Mucosa of descending colon (tissue), 3 donors: ENCODE data around the gene FBN2. TPM values are rescaled to one million over a fixed set of nuclear protein-coding genes. Genes with fewer than 3 reads are reported as not detected.
A peak's percentile ranks its signal among the peaks of the same experiment; 100 is the strongest.

Source experiments
- ATAC-seq: fragments of 200-7000 bp; cut with Tn5 transposase; one replicate; pipeline ENCODE4 v1.9.1; 2020; ENCODE audit warnings: mild to moderate bottlenecking, moderate library complexity
- DNase-seq, 3 donors: peaks; one replicate each; pipeline ENCODE4 v3.0.0-alpha.2; 2020
- H3K36me3 ChIP-seq: fragments of 200-600 bp; one replicate; pipeline ENCODE4 v1.8.0; 2021; ENCODE audit warnings: low read depth, mild to moderate bottlenecking
- H3K4me1 ChIP-seq: fragments of 200-600 bp; one replicate; pipeline ENCODE4 v1.8.0; 2021; ENCODE audit warnings: low read depth, mild to moderate bottlenecking
- H3K4me3 ChIP-seq: fragments of 200-600 bp; one replicate; pipeline ENCODE4 v1.8.0; 2021; ENCODE audit warnings: mild to moderate bottlenecking
- H3K9me3 ChIP-seq: fragments of 200-600 bp; one replicate; pipeline ENCODE4 v1.8.0; 2021; ENCODE audit warnings: mild to moderate bottlenecking
- intact Hi-C, 2 donors: fragments of 100-400 bp; cut with DNase I in 1 of 2; cut with micrococcal nuclease in 1 of 2; formaldehyde crosslinking; loops; one replicate each; pipeline versions ENCODE4 v1.11.0 to v1.11.1; 2022; cut with DNase I, micrococcal nuclease
- total RNA-seq, 3 donors: library from RNA; stranded (reverse); fragmentation: NEBNext Ultra II Directional in 2 of 3; extraction: Animal tissue kit (Norgen Biotek cat#: 25700) in 2 of 3; gene quantifications; one replicate each; pipeline versions ENCODE4 v1.2.1 to v1.2.4, GENCODE V29; 2021 to 2023
- TF ChIP-seq, protein P1 (sequence below): fragments of 200-600 bp; IDR thresholded peaks from one replicate; pipeline ENCODE4 v1.8.0; 2022; ENCODE audit warnings: antibody characterized with exemption, mild to moderate bottlenecking
- donor health status: DM: no; HTN: no; CAD: no; lungs with moderate emphysema.
- donor health status: DM: no; HTN: no; CAD: no.
- donor health status: DM: no; HTN: yes; CAD: no.

The FBN2 gene
- total RNA-seq, 3 donors from 2014 or later: 1.0 to 5.8 (median 1.6) TPM

DNA sequence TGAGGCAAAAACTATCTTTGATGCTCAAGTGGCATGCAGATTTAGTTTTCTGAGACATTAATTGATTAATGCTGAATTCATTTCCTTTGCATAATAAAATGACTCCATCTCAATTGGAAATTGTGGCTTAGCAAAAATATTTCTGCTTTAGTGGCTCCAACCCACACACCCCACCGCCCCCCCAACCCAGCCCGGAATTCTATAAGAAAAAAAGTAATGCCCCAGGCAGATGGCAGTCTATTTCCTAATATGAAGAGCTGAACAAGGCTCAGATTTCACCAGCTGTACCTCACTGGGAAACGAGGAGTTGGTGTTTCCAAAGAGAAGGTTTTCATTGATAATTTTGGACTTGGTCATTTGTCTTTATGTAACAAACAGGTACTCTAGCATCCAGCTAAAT is 182.1 kb downstream of the FBN2 start:
- ATAC-seq: no peak
- no peaks in the 10 kb centered on the region for H3K36me3 ChIP-seq
- TF ChIP-seq, protein P1, sequence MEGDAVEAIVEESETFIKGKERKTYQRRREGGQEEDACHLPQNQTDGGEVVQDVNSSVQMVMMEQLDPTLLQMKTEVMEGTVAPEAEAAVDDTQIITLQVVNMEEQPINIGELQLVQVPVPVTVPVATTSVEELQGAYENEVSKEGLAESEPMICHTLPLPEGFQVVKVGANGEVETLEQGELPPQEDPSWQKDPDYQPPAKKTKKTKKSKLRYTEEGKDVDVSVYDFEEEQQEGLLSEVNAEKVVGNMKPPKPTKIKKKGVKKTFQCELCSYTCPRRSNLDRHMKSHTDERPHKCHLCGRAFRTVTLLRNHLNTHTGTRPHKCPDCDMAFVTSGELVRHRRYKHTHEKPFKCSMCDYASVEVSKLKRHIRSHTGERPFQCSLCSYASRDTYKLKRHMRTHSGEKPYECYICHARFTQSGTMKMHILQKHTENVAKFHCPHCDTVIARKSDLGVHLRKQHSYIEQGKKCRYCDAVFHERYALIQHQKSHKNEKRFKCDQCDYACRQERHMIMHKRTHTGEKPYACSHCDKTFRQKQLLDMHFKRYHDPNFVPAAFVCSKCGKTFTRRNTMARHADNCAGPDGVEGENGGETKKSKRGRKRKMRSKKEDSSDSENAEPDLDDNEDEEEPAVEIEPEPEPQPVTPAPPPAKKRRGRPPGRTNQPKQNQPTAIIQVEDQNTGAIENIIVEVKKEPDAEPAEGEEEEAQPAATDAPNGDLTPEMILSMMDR: no peak
- no peaks in the 10 kb centered on the region for H3K4me1 ChIP-seq
- H3K9me3 ChIP-seq: no peaks in the 10 kb centered on the region
- intact Hi-C loops: no loop called here
- no peak for DNase-seq
- no peak overlapping the region for H3K4me3 ChIP-seq

- intact Hi-C loops: no loop called here
- TF ChIP-seq, protein P1: no peak
- H3K4me1 ChIP-seq: no peaks in the 10 kb centered on the region
- no peak for DNase-seq
- H3K36me3 ChIP-seq: no peaks in the 10 kb centered on the region
- H3K9me3 ChIP-seq: no peaks in the 10 kb centered on the region
- no peak for ATAC-seq
- H3K4me3 ChIP-seq: no peak overlapping the region
These were observed 184.5 kb downstream of the FBN2 start for GRCh38 chr5:128353441-128354107.

- no peaks in the 10 kb centered on the region for H3K4me1 ChIP-seq
- H3K4me3 ChIP-seq: no peak overlapping the region
- H3K36me3 ChIP-seq: no peaks in the 10 kb centered on the region
- no peak for DNase-seq
- intact Hi-C loops: no loop called here
- TF ChIP-seq, protein P1: no peak
- ATAC-seq: no peak
- H3K9me3 ChIP-seq: no peaks in the 10 kb centered on the region
These were observed 187.3 kb downstream of the FBN2 start for GRCh38 chr5:128350705-128351104.

GRCh38 chr5:128349044-128349858 is 188.8 kb downstream of the FBN2 start:
- ATAC-seq: peak; percentile 98
- peak in 2 of 3 donors; percentile 28 to 93 for DNase-seq
- H3K4me1 ChIP-seq: no peaks in the 10 kb centered on the region
- no peaks in the 10 kb centered on the region for H3K36me3 ChIP-seq
- intact Hi-C loops: no loop called here
- TF ChIP-seq, protein P1: no peak
- no peak overlapping the region for H3K4me3 ChIP-seq
- no peaks in the 10 kb centered on the region for H3K9me3 ChIP-seq

GRCh38 chr5:128346038-128346437 is 192.0 kb downstream of the FBN2 start:
- H3K4me1 ChIP-seq: no peaks in the 10 kb centered on the region
- no peak for DNase-seq
- no peaks in the 10 kb centered on the region for H3K36me3 ChIP-seq
- ATAC-seq: no peak
- intact Hi-C loops: no loop called here
- H3K4me3 ChIP-seq: no peak overlapping the region
- TF ChIP-seq, protein P1: no peak
- H3K9me3 ChIP-seq: no peaks in the 10 kb centered on the region
